IPS DF 6.9 (cell line): ENCODE results near the gene DLX1.

Experiments used
- DNase-seq: peaks from one replicate; pipeline ENCODE4 v3.0.0-alpha.2; 2013; ENCODE audit warnings: low read depth, low spot score
- H3K27ac ChIP-seq: one replicate; pipeline ENCODE4 v1.5.1; 2013; ENCODE audit warnings: low read length, control low read depth
- H3K27me3 ChIP-seq: 2 replicates; pipeline ENCODE4 v1.6.1; 2013; ENCODE audit warnings: mild to moderate bottlenecking, low read length; ENCODE audit not compliant: control insufficient read depth, insufficient read depth
- H3K36me3 ChIP-seq: 2 replicates; pipeline ENCODE4 v1.6.1; 2013; ENCODE audit warnings: low read length; ENCODE audit not compliant: control insufficient read depth, insufficient read depth
- H3K4me1 ChIP-seq: 2 replicates; pipeline ENCODE4 v1.6.1; 2013; ENCODE audit warnings: low read length; ENCODE audit not compliant: control insufficient read depth, insufficient read depth
- H3K4me3 ChIP-seq: 2 replicates; pipeline ENCODE4 v1.5.1; 2013; ENCODE audit warnings: mild to moderate bottlenecking, low read length
- H3K9me3 ChIP-seq: 2 replicates; pipeline ENCODE4 v1.6.1; 2013; ENCODE audit warnings: low read length, inconsistent platforms; ENCODE audit not compliant: control insufficient read depth, insufficient read depth
- WGBS: extraction: QIAGEN DNeasy Blood & Tissue Kit; methylation state at CpG from one replicate; pipeline ENCODE4 v1.1.7; 2013; ENCODE audit warnings: mixed read lengths, missing lambda C conversion rate; ENCODE audit not compliant: insufficient read length, insufficient coverage; 5-methylcytosine and 5-hydroxymethylcytosine counted together

DLX1 gene

GRCh38 chr2:172087780-172088244 is 2.5 kb downstream of the DLX1 start:
- Histone ChIP-seq H3K36me3 (no peaks in the 10 kb centered on the region), H3K27me3 (peaks cover 86% of the 10 kb centered on the region), H3K27ac (no peak overlapping the region), H3K4me1 (peaks cover 6% of the 10 kb centered on the region), H3K9me3 (no peaks in the 10 kb centered on the region), H3K4me3 (no peak overlapping the region)
- DNase-seq: no peak
- no CpG with 5 or more reads among the region's 23 CpGs for WGBS

- Histone ChIP-seq H3K27me3 (peaks cover 86% of the 10 kb centered on the region), H3K27ac (no peak overlapping the region), H3K36me3 (no peaks in the 10 kb centered on the region), H3K4me1 (peaks cover 6% of the 10 kb centered on the region), H3K4me3 (no peak overlapping the region), H3K9me3 (no peaks in the 10 kb centered on the region)
- DNase-seq: no peak
- no CpG with 5 or more reads among the region's 37 CpGs for WGBS
Observed at GRCh38 chr2:172088245-172089004, 3.1 kb downstream of the DLX1 start.

GRCh38 chr2:172089005-172089504 is 3.7 kb downstream of the DLX1 start:
- no peak overlapping the region for H3K27ac ChIP-seq
- no peaks in the 10 kb centered on the region for H3K9me3 ChIP-seq
- DNase-seq: no peak
- H3K4me1 ChIP-seq: peaks cover 5% of the 10 kb centered on the region
- peaks cover 86% of the 10 kb centered on the region for H3K27me3 ChIP-seq
- WGBS: no CpG with 5 or more reads among the region's 10 CpGs
- no peaks in the 10 kb centered on the region for H3K36me3 ChIP-seq
- no peak overlapping the region for H3K4me3 ChIP-seq

- peaks cover 86% of the 10 kb centered on the region for H3K27me3 ChIP-seq
- H3K4me3 ChIP-seq: no peak overlapping the region
- no peaks in the 10 kb centered on the region for H3K9me3 ChIP-seq
- no peaks in the 10 kb centered on the region for H3K36me3 ChIP-seq
- peaks cover 3% of the 10 kb centered on the region; the same call in 1 of the 2 replicates for H3K4me1 ChIP-seq
- no peak for DNase-seq
- WGBS: no CpG with 5 or more reads among the region's 7 CpGs
- no peak overlapping the region for H3K27ac ChIP-seq
Observed at GRCh38 chr2:172089633-172090032, 4.3 kb downstream of the DLX1 start.

- Histone ChIP-seq H3K4me3 (no peak overlapping the region), H3K27me3 (peaks cover 90% of the 10 kb centered on the region), H3K4me1 (peaks cover 3% of the 10 kb centered on the region; the same call in 1 of the 2 replicates), H3K9me3 (no peaks in the 10 kb centered on the region), H3K27ac (no peak overlapping the region), H3K36me3 (no peaks in the 10 kb centered on the region)
- DNase-seq: no peak
- WGBS: no CpG with 5 or more reads among the region's 39 CpGs
Observed at GRCh38 chr2:172090044-172090961, 5.0 kb downstream of the DLX1 start.

- Histone ChIP-seq H3K9me3 (no peaks in the 10 kb centered on the region), H3K4me3 (no peak overlapping the region), H3K36me3 (no peaks in the 10 kb centered on the region), H3K27ac (no peak overlapping the region), H3K4me1 (peaks cover 2% of the 10 kb centered on the region; the same call in 1 of the 2 replicates), H3K27me3 (peaks cover 90% of the 10 kb centered on the region)
- no peak for DNase-seq
- WGBS: no CpG with 5 or more reads among the region's 13 CpGs
Observed at GRCh38 chr2:172091000-172091641, 5.8 kb downstream of the DLX1 start.

- Histone ChIP-seq H3K4me1 (no peaks in the 10 kb centered on the region), H3K36me3 (no peaks in the 10 kb centered on the region), H3K27me3 (peaks cover 89% of the 10 kb centered on the region), H3K4me3 (no peak overlapping the region), H3K27ac (no peak overlapping the region), H3K9me3 (no peaks in the 10 kb centered on the region)
- DNase-seq: no peak
- WGBS: no CpG with 5 or more reads among the region's 11 CpGs
Observed at GRCh38 chr2:172091761-172092566, 6.7 kb downstream of the DLX1 start.

GRCh38 chr2:172092716-172093415 is 7.6 kb downstream of the DLX1 start:
- DNase-seq: no peak
- WGBS: no CpG with 5 or more reads among the region's 19 CpGs
- H3K4me1 ChIP-seq: no peaks in the 10 kb centered on the region
- no peak overlapping the region for H3K27ac ChIP-seq
- H3K36me3 ChIP-seq: no peaks in the 10 kb centered on the region
- H3K9me3 ChIP-seq: no peaks in the 10 kb centered on the region
- no peak overlapping the region for H3K4me3 ChIP-seq
- H3K27me3 ChIP-seq: peaks cover 89% of the 10 kb centered on the region
